Immature natural killer cell (primary cell): ENCODE measurements around the gene RFT1. TPM values are rescaled to one million over a fixed set of nuclear protein-coding genes. Genes with fewer than 3 reads are reported as not detected.

Experiments
- DNase-seq, 3 donors: peaks; one replicate each; pipeline ENCODE4 v3.0.0; 2022; ENCODE audit warnings: mixed read lengths in 1 of 3
- H3K27ac Mint-ChIP-seq, 6 donors: one replicate each; pipeline ENCODE4 v1.8.0; 2020; ENCODE audit warnings: mixed read lengths in 6 of 6, mild to moderate bottlenecking in 5 of 6, inconsistent platforms in 4 of 6, moderate library complexity in 3 of 6
- H3K27me3 Mint-ChIP-seq, 3 donors: one replicate each; pipeline ENCODE4 v1.8.0; 2020 to 2021; ENCODE audit warnings: low read depth in 3 of 3, mild to moderate bottlenecking in 3 of 3, mixed read lengths in 3 of 3, moderate library complexity in 3 of 3, inconsistent platforms in 1 of 3
- H3K36me3 Mint-ChIP-seq, 3 donors: one replicate each; pipeline ENCODE4 v1.8.0; 2020; ENCODE audit warnings: mixed read lengths in 3 of 3, inconsistent platforms in 2 of 3, mild to moderate bottlenecking in 2 of 3
- H3K4me1 Mint-ChIP-seq, 2 donors: one replicate each; pipeline ENCODE4 v1.8.0; 2020; ENCODE audit warnings: inconsistent platforms in 2 of 2, mild to moderate bottlenecking in 2 of 2, mixed read lengths in 2 of 2, moderate library complexity in 1 of 2
- H3K4me3 Mint-ChIP-seq, 5 donors: one replicate each; pipeline ENCODE4 v1.8.0; 2020; ENCODE audit warnings: mild to moderate bottlenecking in 5 of 5, mixed read lengths in 5 of 5, inconsistent platforms in 3 of 5, moderate library complexity in 3 of 5
- H3K9me3 Mint-ChIP-seq, 6 donors: one replicate each; pipeline ENCODE4 v1.8.0; 2020; ENCODE audit warnings: mild to moderate bottlenecking in 6 of 6, mixed read lengths in 6 of 6, inconsistent platforms in 4 of 6, moderate library complexity in 3 of 6
- polyA plus RNA-seq, 3 donors: library from polyadenylated mRNA; unstranded; fragments of 300-500 nt; fragmentation: Illumina TruSeq; gene quantifications; one replicate each; pipeline ENCODE4 v1.2.3, GENCODE V29; 2021

RFT1 gene
- polyA plus RNA-seq, 3 donors from 2014 or later: 14.2 to 29.2 (median 21.7) TPM

- Mint-ChIP-seq H3K4me1 (no peaks in the 10 kb centered on the region), H3K27ac (no peak overlapping the region), H3K27me3 (no peaks in the 10 kb centered on the region), H3K4me3 (no peak overlapping the region), H3K9me3 (no peaks in the 10 kb centered on the region), H3K36me3 (peaks cover 18 to 29% (median 19%) of the 10 kb centered on the region in 3 donors)
- no peak for DNase-seq
Measured at GRCh38 chr3:53116956-53117355, 13.3 kb downstream of the RFT1 start.

- no peak overlapping the region for H3K4me3 Mint-ChIP-seq
- H3K36me3 Mint-ChIP-seq: peaks cover 11 to 19% (median 16%) of the 10 kb centered on the region in 3 donors
- H3K27ac Mint-ChIP-seq: no peak overlapping the region
- no peaks in the 10 kb centered on the region for H3K27me3 Mint-ChIP-seq
- DNase-seq: no peak
- H3K4me1 Mint-ChIP-seq: no peaks in the 10 kb centered on the region
- no peaks in the 10 kb centered on the region for H3K9me3 Mint-ChIP-seq
Measured at GRCh38 chr3:53114412-53115074, 15.7 kb downstream of the RFT1 start.

- Mint-ChIP-seq H3K36me3 (peaks cover 14 to 22% (median 16%) of the 10 kb centered on the region in 3 donors), H3K27me3 (no peaks in the 10 kb centered on the region), H3K27ac (no peak overlapping the region), H3K9me3 (no peaks in the 10 kb centered on the region), H3K4me3 (no peak overlapping the region), H3K4me1 (no peaks in the 10 kb centered on the region)
- peak; percentile 73 to 77 (median 73) for DNase-seq
Measured at GRCh38 chr3:53114011-53114400, 16.2 kb downstream of the RFT1 start.

- no peak overlapping the region for H3K27ac Mint-ChIP-seq
- no peaks in the 10 kb centered on the region for H3K27me3 Mint-ChIP-seq
- no peak overlapping the region for H3K4me3 Mint-ChIP-seq
- no peaks in the 10 kb centered on the region for H3K4me1 Mint-ChIP-seq
- no peak for DNase-seq
- H3K9me3 Mint-ChIP-seq: no peaks in the 10 kb centered on the region
- peaks cover 14 to 21% (median 14%) of the 10 kb centered on the region in 3 donors for H3K36me3 Mint-ChIP-seq
Measured at GRCh38 chr3:53113293-53114010, 16.8 kb downstream of the RFT1 start.

- H3K36me3 Mint-ChIP-seq: peaks cover 8 to 17% (median 8%) of the 10 kb centered on the region in 3 donors
Measured at GRCh38 chr3:53111822-53112221, 18.4 kb downstream of the RFT1 start.

GRCh38 chr3:53109891-53110771 is 20.1 kb downstream of the RFT1 start:
- Mint-ChIP-seq H3K27ac (peak overlapping the region in 1 of 6 donors; percentile 12), H3K4me3 (no peak overlapping the region), H3K36me3 (peaks cover 14 to 29% (median 15%) of the 10 kb centered on the region in 3 donors), H3K9me3 (no peaks in the 10 kb centered on the region), H3K4me1 (no peaks in the 10 kb centered on the region), H3K27me3 (peaks cover 0 to 2% (median 0%) of the 10 kb centered on the region in 3 donors)
- DNase-seq: no peak

More at GRCh38 chr3:53111822-53112221, 18.4 kb downstream of the RFT1 start:
- peaks cover 0 to under 1% (median 0%) of the 10 kb centered on the region in 3 donors for H3K27me3 Mint-ChIP-seq
- DNase-seq: no peak
- H3K27ac Mint-ChIP-seq: no peak overlapping the region
- H3K9me3 Mint-ChIP-seq: no peaks in the 10 kb centered on the region
- H3K4me1 Mint-ChIP-seq: no peaks in the 10 kb centered on the region
- no peak overlapping the region for H3K4me3 Mint-ChIP-seq

- no peaks in the 10 kb centered on the region for H3K4me1 Mint-ChIP-seq
- no peak for DNase-seq
- peaks cover 14 to 30% (median 15%) of the 10 kb centered on the region in 3 donors for H3K36me3 Mint-ChIP-seq
- no peak overlapping the region for H3K4me3 Mint-ChIP-seq
- H3K27me3 Mint-ChIP-seq: peaks cover 0 to 2% (median 0%) of the 10 kb centered on the region in 3 donors
- no peak overlapping the region for H3K27ac Mint-ChIP-seq
- no peaks in the 10 kb centered on the region for H3K9me3 Mint-ChIP-seq
Measured at GRCh38 chr3:53109190-53109589, 21.0 kb downstream of the RFT1 start.

- Mint-ChIP-seq H3K4me3 (no peak overlapping the region), H3K27ac (no peak overlapping the region), H3K4me1 (no peaks in the 10 kb centered on the region), H3K9me3 (no peaks in the 10 kb centered on the region), H3K27me3 (peaks cover 0 to 2% (median 2%) of the 10 kb centered on the region in 3 donors), H3K36me3 (peaks cover 21 to 59% (median 28%) of the 10 kb centered on the region in 3 donors)
- no peak for DNase-seq
Measured at GRCh38 chr3:53104762-53105161, 25.5 kb downstream of the RFT1 start.

GRCh38 chr3:53103397-53104296 is 26.6 kb downstream of the RFT1 start:
- H3K27ac Mint-ChIP-seq: no peak overlapping the region
- H3K27me3 Mint-ChIP-seq: peaks cover 0 to 2% (median 2%) of the 10 kb centered on the region in 3 donors
- no peak overlapping the region for H3K4me3 Mint-ChIP-seq
- no peaks in the 10 kb centered on the region for H3K9me3 Mint-ChIP-seq
- peaks cover 21 to 60% (median 28%) of the 10 kb centered on the region in 3 donors for H3K36me3 Mint-ChIP-seq
- H3K4me1 Mint-ChIP-seq: no peaks in the 10 kb centered on the region
- DNase-seq: no peak

GRCh38 chr3:53102601-53103147 is 27.6 kb downstream of the RFT1 start:
- Mint-ChIP-seq H3K4me1 (no peaks in the 10 kb centered on the region), H3K27ac (no peak overlapping the region), H3K36me3 (peaks cover 23 to 58% (median 28%) of the 10 kb centered on the region in 3 donors), H3K9me3 (no peaks in the 10 kb centered on the region), H3K4me3 (no peak overlapping the region), H3K27me3 (peaks cover 0 to 2% (median 2%) of the 10 kb centered on the region in 3 donors)
- DNase-seq: no peak

GRCh38 chr3:53101956-53102355 is 28.3 kb downstream of the RFT1 start:
- no peaks in the 10 kb centered on the region for H3K4me1 Mint-ChIP-seq
- H3K4me3 Mint-ChIP-seq: no peak overlapping the region
- H3K27me3 Mint-ChIP-seq: peaks cover 0 to 2% (median 2%) of the 10 kb centered on the region in 3 donors
- no peaks in the 10 kb centered on the region for H3K9me3 Mint-ChIP-seq
- DNase-seq: no peak
- peaks cover 26 to 58% (median 28%) of the 10 kb centered on the region in 3 donors for H3K36me3 Mint-ChIP-seq
- H3K27ac Mint-ChIP-seq: no peak overlapping the region

- Mint-ChIP-seq H3K27ac (peak overlapping the region in 1 of 6 donors; percentile 13), H3K36me3 (peaks cover 21 to 52% (median 22%) of the 10 kb centered on the region in 3 donors), H3K4me1 (no peaks in the 10 kb centered on the region), H3K9me3 (no peaks in the 10 kb centered on the region), H3K27me3 (peaks cover 0 to 2% (median 0%) of the 10 kb centered on the region in 3 donors), H3K4me3 (no peak overlapping the region)
- DNase-seq: no peak
Measured at GRCh38 chr3:53100818-53101466, 29.3 kb downstream of the RFT1 start.
